GM12878 (cell line): ENCODE data around the gene PALLD. TPM values are rescaled to one million over a fixed set of nuclear protein-coding genes. Genes with fewer than 3 reads are reported as not detected.
A peak's percentile ranks its signal among the peaks of the same experiment; 100 is the strongest.

Experiments used
- ATF7 ChIP-seq: fragments of 450-650 bp; IDR thresholded peaks from 2 replicates; pipeline ENCODE4 v1.6.1; 2016; ENCODE audit warnings: low read depth, mild to moderate bottlenecking
- BCLAF1 ChIP-seq: fragments of 450-650 bp; IDR thresholded peaks from 2 replicates; pipeline ENCODE4 v1.6.1; 2017; ENCODE audit warnings: antibody characterized with exemption, mild to moderate bottlenecking, moderate library complexity
- CBX3 ChIP-seq: fragments of 200-600 bp; sonication (generic); IDR thresholded peaks from 2 replicates; pipeline ENCODE4 v1.6.1; 2016; ENCODE audit warnings: low read depth, borderline replicate concordance
- IKZF2 ChIP-seq, 2 experiments: fragments of 450-650 bp; IDR thresholded peaks; 2 replicates each; pipeline ENCODE4 v1.6.1; 2017; ENCODE audit warnings: mild to moderate bottlenecking in 2 of 2, moderate library complexity in 2 of 2
- LARP7 ChIP-seq: fragments of 450-650 bp; IDR thresholded peaks from 2 replicates; pipeline ENCODE4 v1.6.1; 2017; ENCODE audit warnings: mild to moderate bottlenecking
- MEF2A ChIP-seq: IDR thresholded peaks from 2 replicates; pipeline ENCODE4 v1.6.1; 2011; ENCODE audit warnings: low read depth, mild to moderate bottlenecking, low read length, moderate library complexity; ENCODE audit not compliant: insufficient read depth
- NBN ChIP-seq: fragments of 450-650 bp; IDR thresholded peaks from 2 replicates; pipeline ENCODE4 v1.6.1; 2016
- PAX8 ChIP-seq: fragments of 450-650 bp; IDR thresholded peaks from 2 replicates; pipeline ENCODE4 v1.6.1; 2017; ENCODE audit warnings: mild to moderate bottlenecking, moderate library complexity
- RFX5 ChIP-seq: IDR thresholded peaks from 2 replicates; pipeline ENCODE4 v1.6.1; 2011; ENCODE audit warnings: low read depth, low read length, improper control_type of control experiment
- SMAD1 ChIP-seq: fragments of 450-650 bp; IDR thresholded peaks from 2 replicates; pipeline ENCODE4 v1.6.1; 2018; ENCODE audit warnings: mild to moderate bottlenecking, low read depth; ENCODE audit not compliant: partially characterized antibody
- SMAD5 ChIP-seq: IDR thresholded peaks from 2 replicates; pipeline ENCODE4 v1.6.1; 2016; ENCODE audit warnings: antibody characterized with exemption, low read depth
- SREBF2 ChIP-seq: IDR thresholded peaks from 2 replicates; pipeline ENCODE4 v1.6.1; 2012; ENCODE audit warnings: mild to moderate bottlenecking, low read length
- TARDBP ChIP-seq: IDR thresholded peaks from 2 replicates; pipeline ENCODE4 v1.6.1; 2016; ENCODE audit warnings: borderline replicate concordance
- TCF12 ChIP-seq: IDR thresholded peaks from 2 replicates; pipeline ENCODE4 v1.6.1; 2011; ENCODE audit warnings: low read depth, mild to moderate bottlenecking, low read length
- ZBED1 ChIP-seq: IDR thresholded peaks from 2 replicates; pipeline ENCODE4 v1.6.1; 2016; ENCODE audit warnings: borderline replicate concordance
- ZBTB33 ChIP-seq: fragments of 450-650 bp; IDR thresholded peaks from 2 replicates; pipeline ENCODE4 v1.6.1; 2017; ENCODE audit warnings: mild to moderate bottlenecking
- ZSCAN29 ChIP-seq: fragments of 450-650 bp; IDR thresholded peaks from 2 replicates; pipeline ENCODE4 v1.6.1; 2017; ENCODE audit warnings: mild to moderate bottlenecking, moderate library complexity
- polyA plus RNA-seq, 11 experiments: library from polyadenylated mRNA; depleted of rRNA in 4 of 11; unstranded in 6 of 11; stranded (reverse) in 5 of 11; fragments of >200 nt; fragmentation: Nextera tagmentation in 4 of 11; fragmentation: Illumina TruSeq in 1 of 11; extraction: Ambion mirVana in 4 of 11; extraction: Trizol in 1 of 11; gene quantifications; 1 replicate in 1 of 11; 2 replicates in 10 of 11; pipeline versions ENCODE4 v1.2.1 to v1.2.3, GENCODE V29; 2011 to 2016; ENCODE audit warnings: inconsistent platforms in 2 of 11, missing spikeins in 2 of 11, low read depth in 1 of 11
- total RNA-seq, 4 experiments: library from RNA; depleted of rRNA in 3 of 4; stranded (reverse); fragments of >200 nt in 3 of 4; fragmentation: Illumina TruSeq in 1 of 4; extraction: Trizol in 1 of 4; gene quantifications; 2 replicates each; pipeline versions ENCODE4 v1.2.1 to v1.2.3, GENCODE V29; 2013 to 2021

Gene PALLD
- total and polyA plus RNA-seq, 10 of the 15 experiments (the other 5 are each of a cell fraction or from before 2014, with no cell fraction given), result 1.0 to 7.7 (median 1.7) TPM

GRCh38 chr4:168852933-168853713 lies 356.3 kb downstream of the PALLD start (continued):
- TF ChIP-seq PAX8, result no peak
- no peak for TF ChIP-seq SMAD1
- TF ChIP-seq ATF7, result no peak
- no peak for TF ChIP-seq RFX5
- no peak for TF ChIP-seq CBX3
- TF ChIP-seq ZSCAN29, result no peak
- no peak for TF ChIP-seq NBN
- no peak for TF ChIP-seq ZBTB33
- no peak for TF ChIP-seq LARP7
- peak; percentile 44 to 60; a peak in 3 of 4 replicates for TF ChIP-seq IKZF2 (IDR thresholded peaks at IDR 0.05)
- no peak for TF ChIP-seq ZBED1
- TF ChIP-seq TCF12, result 0 out of 2 replicates have a peak, but pooled peaks have one; percentile 8
- no peak for TF ChIP-seq SREBF2
- TF ChIP-seq TARDBP, result no peak
- TF ChIP-seq BCLAF1, result no peak
- no peak for TF ChIP-seq SMAD5
- TF ChIP-seq MEF2A, result no peak
